IMR-90 (cell line): ENCODE measurements around the gene TSTD2.

ENCODE experiments used
- CEBPB ChIP-seq: IDR thresholded peaks from 2 replicates; pipeline ENCODE4 v1.6.1; 2012; ENCODE audit warnings: low read depth, low read length, improper control_type of control experiment
- FOS ChIP-seq: fragments of 150-350 bp; IDR thresholded peaks from 2 replicates; pipeline ENCODE4 v1.6.1; 2016; ENCODE audit warnings: low read depth, low read length
- MAFK ChIP-seq: IDR thresholded peaks from 2 replicates; pipeline ENCODE4 v1.6.1; 2012; ENCODE audit warnings: low read depth, low read length, improper control_type of control experiment
- MXI1 ChIP-seq: IDR thresholded peaks from 2 replicates; pipeline ENCODE4 v1.6.1; 2012; ENCODE audit warnings: low read depth, mild to moderate bottlenecking, low read length, moderate library complexity, borderline replicate concordance
- NFE2L2 ChIP-seq: fragments of 150-350 bp; IDR thresholded peaks from 2 replicates; pipeline ENCODE4 v1.6.1; 2016; ENCODE audit warnings: low read depth, mild to moderate bottlenecking, low read length
- POLR2A ChIP-seq: IDR thresholded peaks from 2 replicates; pipeline ENCODE4 v1.6.1; 2012; ENCODE audit warnings: mild to moderate bottlenecking, low read depth, low read length
- RCOR1 ChIP-seq: IDR thresholded peaks from 2 replicates; pipeline ENCODE4 v1.6.1; 2012; ENCODE audit warnings: mild to moderate bottlenecking, low read length, improper control_type of control experiment; ENCODE audit not compliant: insufficient replicate concordance
- SMC3 ChIP-seq: fragments of 150-350 bp; IDR thresholded peaks from 2 replicates; pipeline ENCODE4 v1.6.1; 2016; ENCODE audit warnings: low read depth, mild to moderate bottlenecking, antibody characterized with exemption, low read length, moderate library complexity
- TF ChIP-seq, protein P1 (sequence below): conservative IDR thresholded peaks from 2 replicates; pipeline ENCODE4 v1.5.1; 2012; ENCODE audit warnings: mild to moderate bottlenecking, low read depth, low read length, improper control_type of control experiment
- TF ChIP-seq, protein P2 (sequence below): fragments of 150-350 bp; IDR thresholded peaks from 2 replicates; pipeline ENCODE4 v1.6.1; 2017; ENCODE audit warnings: mild to moderate bottlenecking, antibody characterized with exemption, low read length, low read depth
- TF ChIP-seq, protein P3 (sequence below): fragments of 150-350 bp; IDR thresholded peaks from 2 replicates; pipeline ENCODE4 v1.6.1; 2016; ENCODE audit warnings: low read depth, mild to moderate bottlenecking, low read length, moderate library complexity, borderline replicate concordance

DNA sequence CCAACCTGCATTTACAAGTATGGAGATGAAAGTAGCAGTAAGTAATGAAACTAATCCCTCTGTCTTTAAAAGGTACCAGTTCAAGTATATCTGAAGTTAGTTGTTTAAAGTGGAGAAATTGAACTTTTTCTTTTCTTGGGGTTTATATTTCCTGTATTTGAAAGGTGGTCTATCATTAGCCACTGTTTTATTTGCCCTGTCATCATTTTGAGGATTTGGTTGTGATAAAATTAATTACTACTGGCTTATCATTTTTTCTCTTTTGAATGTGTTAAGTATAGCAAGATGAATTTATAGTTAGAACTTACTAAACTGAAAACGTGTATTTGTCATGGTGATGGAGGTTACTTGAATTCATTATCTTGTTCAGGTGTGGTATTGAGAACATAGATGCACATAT lies 25.5 kb upstream of the TSTD2 start:
- TF ChIP-seq RCOR1 (no peak), FOS (no peak), CEBPB (no peak), POLR2A (no peak), SMC3 (no peak), NFE2L2 (no peak), MAFK (peak; percentile 83), MXI1 (no peak)
- TF ChIP-seq, protein P1, sequence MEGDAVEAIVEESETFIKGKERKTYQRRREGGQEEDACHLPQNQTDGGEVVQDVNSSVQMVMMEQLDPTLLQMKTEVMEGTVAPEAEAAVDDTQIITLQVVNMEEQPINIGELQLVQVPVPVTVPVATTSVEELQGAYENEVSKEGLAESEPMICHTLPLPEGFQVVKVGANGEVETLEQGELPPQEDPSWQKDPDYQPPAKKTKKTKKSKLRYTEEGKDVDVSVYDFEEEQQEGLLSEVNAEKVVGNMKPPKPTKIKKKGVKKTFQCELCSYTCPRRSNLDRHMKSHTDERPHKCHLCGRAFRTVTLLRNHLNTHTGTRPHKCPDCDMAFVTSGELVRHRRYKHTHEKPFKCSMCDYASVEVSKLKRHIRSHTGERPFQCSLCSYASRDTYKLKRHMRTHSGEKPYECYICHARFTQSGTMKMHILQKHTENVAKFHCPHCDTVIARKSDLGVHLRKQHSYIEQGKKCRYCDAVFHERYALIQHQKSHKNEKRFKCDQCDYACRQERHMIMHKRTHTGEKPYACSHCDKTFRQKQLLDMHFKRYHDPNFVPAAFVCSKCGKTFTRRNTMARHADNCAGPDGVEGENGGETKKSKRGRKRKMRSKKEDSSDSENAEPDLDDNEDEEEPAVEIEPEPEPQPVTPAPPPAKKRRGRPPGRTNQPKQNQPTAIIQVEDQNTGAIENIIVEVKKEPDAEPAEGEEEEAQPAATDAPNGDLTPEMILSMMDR: no peak
- TF ChIP-seq, protein P2, sequence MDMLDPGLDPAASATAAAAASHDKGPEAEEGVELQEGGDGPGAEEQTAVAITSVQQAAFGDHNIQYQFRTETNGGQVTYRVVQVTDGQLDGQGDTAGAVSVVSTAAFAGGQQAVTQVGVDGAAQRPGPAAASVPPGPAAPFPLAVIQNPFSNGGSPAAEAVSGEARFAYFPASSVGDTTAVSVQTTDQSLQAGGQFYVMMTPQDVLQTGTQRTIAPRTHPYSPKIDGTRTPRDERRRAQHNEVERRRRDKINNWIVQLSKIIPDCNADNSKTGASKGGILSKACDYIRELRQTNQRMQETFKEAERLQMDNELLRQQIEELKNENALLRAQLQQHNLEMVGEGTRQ: no peak
- TF ChIP-seq, protein P3, sequence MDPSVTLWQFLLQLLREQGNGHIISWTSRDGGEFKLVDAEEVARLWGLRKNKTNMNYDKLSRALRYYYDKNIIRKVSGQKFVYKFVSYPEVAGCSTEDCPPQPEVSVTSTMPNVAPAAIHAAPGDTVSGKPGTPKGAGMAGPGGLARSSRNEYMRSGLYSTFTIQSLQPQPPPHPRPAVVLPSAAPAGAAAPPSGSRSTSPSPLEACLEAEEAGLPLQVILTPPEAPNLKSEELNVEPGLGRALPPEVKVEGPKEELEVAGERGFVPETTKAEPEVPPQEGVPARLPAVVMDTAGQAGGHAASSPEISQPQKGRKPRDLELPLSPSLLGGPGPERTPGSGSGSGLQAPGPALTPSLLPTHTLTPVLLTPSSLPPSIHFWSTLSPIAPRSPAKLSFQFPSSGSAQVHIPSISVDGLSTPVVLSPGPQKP: no peak
